Measurements from ENCODE around the gene WASHC4.

- TF ChIP-seq POLR2A (IDR thresholded peaks at IDR 0.05; ENCODE audit: low read depth, low read length) (no peak), POLR2AphosphoS5 (IDR thresholded peaks at IDR 0.05; ENCODE audit: low read depth, low read length) (no peak), TAF1 (IDR thresholded peaks at IDR 0.05; ENCODE audit: borderline replicate concordance, low read depth, low read length) (no peak)
These were observed 99.3 kb downstream of the WASHC4 start for GRCh38 chr12:105206686-105207374.
